Neural cell (in vitro differentiated cells): Measurements from ENCODE around the gene PCBD1. TPM values are rescaled to one million over a fixed set of nuclear protein-coding genes. Genes with fewer than 3 reads are reported as not detected.

Source experiments
- H2AFZ ChIP-seq: fragments of 200-600, 300-800 bp; sonication (generic), shearing (Covaris generic); 2 replicates; pipeline ENCODE4 v1.6.0; 2014; ENCODE audit warnings: low read depth, mild to moderate bottlenecking, antibody characterized with exemption, low read length, moderate library complexity
- H3F3A ChIP-seq: fragments of 200-600 bp; shearing (Covaris generic); 2 replicates; pipeline ENCODE4 v1.6.1; 2016; ENCODE audit warnings: mild to moderate bottlenecking, moderate library complexity, mixed read lengths, antibody characterized with exemption, low read length; ENCODE audit not compliant: insufficient read depth, poor library complexity, severe bottlenecking
- H3K27ac ChIP-seq: fragments of 200-600, 300-800 bp; sonication (generic), shearing (Covaris generic); 2 replicates; pipeline ENCODE4 v1.5.1; 2014; ENCODE audit warnings: mild to moderate bottlenecking, low read length, moderate library complexity
- H3K27me3 ChIP-seq: fragments of 300-800, 200-600 bp; sonication (generic), shearing (Covaris generic); 2 replicates; pipeline ENCODE4 v1.6.0; 2014; ENCODE audit warnings: mild to moderate bottlenecking, low read depth, low read length, moderate library complexity; ENCODE audit not compliant: insufficient read depth
- H3K36me3 ChIP-seq: fragments of 300-800, 200-600 bp; sonication (generic), shearing (Covaris generic); 2 replicates; pipeline ENCODE4 v1.5.1; 2014; ENCODE audit warnings: mild to moderate bottlenecking, antibody characterized with exemption, low read length, moderate library complexity; ENCODE audit not compliant: insufficient read depth
- H3K4me2 ChIP-seq: fragments of 300-800, 200-600 bp; sonication (generic), shearing (Covaris generic); 2 replicates; pipeline ENCODE4 v1.6.0; 2014; ENCODE audit warnings: mild to moderate bottlenecking, low read length
- H3K4me3 ChIP-seq: fragments of 300-800, 200-600 bp; sonication (generic), shearing (Covaris generic); 2 replicates; pipeline ENCODE4 v1.5.1; 2014; ENCODE audit warnings: mild to moderate bottlenecking, low read length, moderate library complexity
- H3K79me2 ChIP-seq: fragments of 200-600 bp; shearing (Covaris generic); replicated peaks from 2 replicates; pipeline ENCODE4 v1.6.0; 2014; ENCODE audit warnings: mild to moderate bottlenecking, low read length, moderate library complexity; ENCODE audit not compliant: insufficient read depth
- H3K9ac ChIP-seq: fragments of 300-800, 200-600 bp; sonication (generic), shearing (Covaris generic); 2 replicates; pipeline ENCODE4 v1.6.1; 2016; ENCODE audit warnings: mild to moderate bottlenecking, low read length, mixed read lengths
- H3K9me2 ChIP-seq: fragments of 200-600 bp; shearing (Covaris generic); 2 replicates; pipeline ENCODE4 v1.6.1; 2016; ENCODE audit warnings: mild to moderate bottlenecking, low read length, mixed read lengths; ENCODE audit not compliant: insufficient read depth
- H3K9me3 ChIP-seq: fragments of 200-600, 300-800 bp; sonication (generic), shearing (Covaris generic); 2 replicates; pipeline ENCODE4 v1.6.1; 2016; ENCODE audit warnings: mild to moderate bottlenecking, mixed run types, low read length, moderate library complexity, mixed read lengths
- H4K20me1 ChIP-seq: fragments of 200-600 bp; shearing (Covaris generic); 2 replicates; pipeline ENCODE4 v1.6.1; 2016; ENCODE audit warnings: mild to moderate bottlenecking, mixed run types; ENCODE audit not compliant: insufficient read depth
- EP300 ChIP-seq: fragments of 450-650 bp; conservative IDR thresholded peaks from 2 replicates; pipeline ENCODE4 v1.6.1; 2014; ENCODE audit warnings: antibody characterized with exemption, mild to moderate bottlenecking, moderate library complexity; ENCODE audit not compliant: poor library complexity, severe bottlenecking
- EZH2 ChIP-seq: fragments of 200-600, 300-800 bp; shearing (Covaris generic), sonication (generic); IDR thresholded peaks from 2 replicates; pipeline ENCODE4 v1.6.1; 2014; ENCODE audit warnings: antibody characterized with exemption, low read length, borderline replicate concordance, mild to moderate bottlenecking; ENCODE audit not compliant: insufficient read depth, poor library complexity, severe bottlenecking
- MXI1 ChIP-seq: fragments of 450-650 bp; conservative IDR thresholded peaks from 2 replicates; pipeline ENCODE4 v1.6.1; 2014; ENCODE audit warnings: antibody characterized with exemption, mild to moderate bottlenecking; ENCODE audit not compliant: poor library complexity, severe bottlenecking
- POLR2AphosphoS5 ChIP-seq: IDR thresholded peaks from 2 replicates; pipeline ENCODE4 v1.6.1; 2012
- RAD21 ChIP-seq: fragments of 450-650 bp; conservative IDR thresholded peaks from 2 replicates; pipeline ENCODE4 v1.6.1; 2014; ENCODE audit warnings: antibody characterized with exemption, mild to moderate bottlenecking, moderate library complexity
- SMC3 ChIP-seq: fragments of 450-650 bp; conservative IDR thresholded peaks from 2 replicates; pipeline ENCODE4 v1.6.1; 2014; ENCODE audit warnings: antibody characterized with exemption, mild to moderate bottlenecking, moderate library complexity; ENCODE audit not compliant: poor library complexity
- TAF1 ChIP-seq: IDR thresholded peaks from 2 replicates; pipeline ENCODE4 v1.6.1; 2012; ENCODE audit warnings: low read depth
- polyA plus RNA-seq: library from polyadenylated mRNA; depleted of rRNA; stranded (reverse); fragments of >200 nt; gene quantifications from 2 replicates; pipeline ENCODE4 v1.2.3, GENCODE V29; 2014
- TF ChIP-seq, protein P1 (sequence below): fragments of 450-650 bp; IDR thresholded peaks from 2 replicates; pipeline ENCODE4 v1.5.1; 2014; ENCODE audit warnings: antibody characterized with exemption, mild to moderate bottlenecking, moderate library complexity; ENCODE audit not compliant: poor library complexity, severe bottlenecking
- TF ChIP-seq, protein P2 (sequence below): IDR thresholded peaks from 2 replicates; pipeline ENCODE4 v1.6.1; 2012; ENCODE audit warnings: borderline replicate concordance

Gene PCBD1
- polyA plus RNA-seq, 1 donor from 2014 or later = 15.8 TPM

DNA sequence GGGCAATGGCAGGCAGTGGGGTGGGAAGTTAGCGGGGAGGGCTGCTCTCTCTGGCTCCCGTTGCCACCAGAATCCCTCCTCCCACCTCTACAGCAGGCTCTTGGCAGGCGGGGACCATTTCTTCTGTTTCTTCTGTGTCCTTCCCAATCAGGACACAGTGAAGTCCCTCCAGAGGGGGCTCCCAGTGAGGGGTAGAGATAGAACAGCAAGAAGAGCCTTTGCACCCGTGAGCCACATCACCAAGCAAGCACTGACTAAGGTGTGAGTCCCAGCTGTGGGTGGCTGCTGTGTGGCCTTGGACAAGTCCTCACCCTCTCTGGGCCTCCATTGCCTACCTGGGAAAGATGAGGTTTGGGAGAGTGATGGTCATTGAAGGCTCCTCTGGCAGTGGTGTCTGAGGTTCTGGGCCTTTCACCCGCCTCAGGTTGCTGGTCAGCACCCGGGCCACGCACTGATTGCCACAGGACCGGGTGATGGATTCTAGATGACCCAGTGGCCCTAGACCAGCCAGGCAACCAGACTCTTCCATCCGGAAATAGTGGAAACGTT lies 26.0 kb upstream of the PCBD1 start:
- Histone ChIP-seq H3K36me3 (no peaks in the 10 kb centered on the region), H3K79me2 (no peaks in the 10 kb centered on the region)

DNA sequence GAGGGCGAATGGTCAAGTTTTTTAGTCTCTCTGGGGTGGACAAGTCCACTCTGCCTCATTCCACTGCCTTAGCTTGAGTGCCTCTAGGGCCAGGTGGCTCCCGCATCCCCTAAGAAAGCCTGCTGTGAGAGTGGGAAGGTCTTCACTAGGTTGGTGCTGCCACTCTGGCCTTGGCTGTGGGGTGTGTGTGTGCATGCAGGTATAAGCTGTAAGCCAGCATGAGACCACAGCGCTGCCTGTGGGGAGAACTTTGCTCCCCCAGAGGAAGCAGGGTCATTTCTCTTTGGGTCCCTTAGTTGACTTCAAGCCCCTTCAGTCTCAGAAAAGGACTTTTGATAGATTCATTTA lies 25.5 kb upstream of the PCBD1 start:
- H2AFZ ChIP-seq = no peak overlapping the region
- H3F3A ChIP-seq = no peaks in the 10 kb centered on the region
- no peaks in the 10 kb centered on the region for H3K27me3 ChIP-seq
- H3K9ac ChIP-seq = no peak overlapping the region
- no peak for TF ChIP-seq TAF1
- no peak for TF ChIP-seq SMC3
- TF ChIP-seq EP300 = no peak
- TF ChIP-seq EZH2 = no peak
- no peak for TF ChIP-seq POLR2AphosphoS5
- no peak for TF ChIP-seq RAD21
- TF ChIP-seq MXI1 = no peak
- TF ChIP-seq, protein P1, sequence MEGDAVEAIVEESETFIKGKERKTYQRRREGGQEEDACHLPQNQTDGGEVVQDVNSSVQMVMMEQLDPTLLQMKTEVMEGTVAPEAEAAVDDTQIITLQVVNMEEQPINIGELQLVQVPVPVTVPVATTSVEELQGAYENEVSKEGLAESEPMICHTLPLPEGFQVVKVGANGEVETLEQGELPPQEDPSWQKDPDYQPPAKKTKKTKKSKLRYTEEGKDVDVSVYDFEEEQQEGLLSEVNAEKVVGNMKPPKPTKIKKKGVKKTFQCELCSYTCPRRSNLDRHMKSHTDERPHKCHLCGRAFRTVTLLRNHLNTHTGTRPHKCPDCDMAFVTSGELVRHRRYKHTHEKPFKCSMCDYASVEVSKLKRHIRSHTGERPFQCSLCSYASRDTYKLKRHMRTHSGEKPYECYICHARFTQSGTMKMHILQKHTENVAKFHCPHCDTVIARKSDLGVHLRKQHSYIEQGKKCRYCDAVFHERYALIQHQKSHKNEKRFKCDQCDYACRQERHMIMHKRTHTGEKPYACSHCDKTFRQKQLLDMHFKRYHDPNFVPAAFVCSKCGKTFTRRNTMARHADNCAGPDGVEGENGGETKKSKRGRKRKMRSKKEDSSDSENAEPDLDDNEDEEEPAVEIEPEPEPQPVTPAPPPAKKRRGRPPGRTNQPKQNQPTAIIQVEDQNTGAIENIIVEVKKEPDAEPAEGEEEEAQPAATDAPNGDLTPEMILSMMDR = no peak
- TF ChIP-seq, protein P2, sequence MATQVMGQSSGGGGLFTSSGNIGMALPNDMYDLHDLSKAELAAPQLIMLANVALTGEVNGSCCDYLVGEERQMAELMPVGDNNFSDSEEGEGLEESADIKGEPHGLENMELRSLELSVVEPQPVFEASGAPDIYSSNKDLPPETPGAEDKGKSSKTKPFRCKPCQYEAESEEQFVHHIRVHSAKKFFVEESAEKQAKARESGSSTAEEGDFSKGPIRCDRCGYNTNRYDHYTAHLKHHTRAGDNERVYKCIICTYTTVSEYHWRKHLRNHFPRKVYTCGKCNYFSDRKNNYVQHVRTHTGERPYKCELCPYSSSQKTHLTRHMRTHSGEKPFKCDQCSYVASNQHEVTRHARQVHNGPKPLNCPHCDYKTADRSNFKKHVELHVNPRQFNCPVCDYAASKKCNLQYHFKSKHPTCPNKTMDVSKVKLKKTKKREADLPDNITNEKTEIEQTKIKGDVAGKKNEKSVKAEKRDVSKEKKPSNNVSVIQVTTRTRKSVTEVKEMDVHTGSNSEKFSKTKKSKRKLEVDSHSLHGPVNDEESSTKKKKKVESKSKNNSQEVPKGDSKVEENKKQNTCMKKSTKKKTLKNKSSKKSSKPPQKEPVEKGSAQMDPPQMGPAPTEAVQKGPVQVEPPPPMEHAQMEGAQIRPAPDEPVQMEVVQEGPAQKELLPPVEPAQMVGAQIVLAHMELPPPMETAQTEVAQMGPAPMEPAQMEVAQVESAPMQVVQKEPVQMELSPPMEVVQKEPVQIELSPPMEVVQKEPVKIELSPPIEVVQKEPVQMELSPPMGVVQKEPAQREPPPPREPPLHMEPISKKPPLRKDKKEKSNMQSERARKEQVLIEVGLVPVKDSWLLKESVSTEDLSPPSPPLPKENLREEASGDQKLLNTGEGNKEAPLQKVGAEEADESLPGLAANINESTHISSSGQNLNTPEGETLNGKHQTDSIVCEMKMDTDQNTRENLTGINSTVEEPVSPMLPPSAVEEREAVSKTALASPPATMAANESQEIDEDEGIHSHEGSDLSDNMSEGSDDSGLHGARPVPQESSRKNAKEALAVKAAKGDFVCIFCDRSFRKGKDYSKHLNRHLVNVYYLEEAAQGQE = no peak
- no peak overlapping the region for H3K4me2 ChIP-seq
- no peaks in the 10 kb centered on the region for H4K20me1 ChIP-seq
- H3K79me2 ChIP-seq = no peaks in the 10 kb centered on the region
- H3K4me3 ChIP-seq = no peak overlapping the region
- H3K9me2 ChIP-seq = no peaks in the 10 kb centered on the region
- H3K27ac ChIP-seq = no peak overlapping the region
- H3K9me3 ChIP-seq = no peaks in the 10 kb centered on the region
- no peaks in the 10 kb centered on the region for H3K36me3 ChIP-seq

More for the DNA sequence above, 26.0 kb upstream of the PCBD1 start:
- Histone ChIP-seq H4K20me1 (no peaks in the 10 kb centered on the region), H3K9me2 (no peaks in the 10 kb centered on the region), H3K4me2 (no peak overlapping the region), H3K9ac (no peak overlapping the region), H2AFZ (no peak overlapping the region), H3K27ac (no peak overlapping the region), H3K27me3 (no peaks in the 10 kb centered on the region), H3F3A (no peaks in the 10 kb centered on the region), H3K9me3 (no peaks in the 10 kb centered on the region), H3K4me3 (no peak overlapping the region)
- TF ChIP-seq EP300 (no peak), MXI1 (no peak), RAD21 (no peak), POLR2AphosphoS5 (no peak), EZH2 (no peak), TAF1 (no peak), SMC3 (no peak)
- TF ChIP-seq, protein P2 = no peak
- TF ChIP-seq, protein P1 = no peak
